ENCODE measurements around the gene SERPINB11. TPM values are rescaled to one million over a fixed set of nuclear protein-coding genes. Genes with fewer than 3 reads are reported as not detected.

The SERPINB11 gene
- total and polyA plus RNA-seq, 4 donors = 0.47 TPM; not detected in 3

DNA sequence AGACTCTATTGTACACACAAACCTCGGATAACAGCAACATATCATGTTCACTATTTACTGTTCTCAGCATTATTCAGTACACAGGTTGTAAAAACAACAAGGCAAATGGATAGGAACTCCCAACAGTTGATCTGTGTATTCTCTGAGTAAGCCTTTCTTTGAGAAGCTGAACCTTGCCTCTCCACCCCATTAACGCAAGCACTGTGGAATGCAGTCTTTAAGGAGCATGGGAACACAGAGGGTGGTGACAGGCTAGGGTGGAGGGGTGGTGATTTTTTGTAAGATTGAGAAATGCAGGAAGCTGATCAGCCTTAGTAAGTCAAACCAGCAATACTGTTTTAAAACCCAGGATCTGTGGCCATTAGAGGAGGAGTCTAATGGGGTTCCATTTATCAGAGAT is 19.6 kb upstream of the SERPINB11 start:
- WGBS = 46% methylated on average over 2 of the region's 2 CpGs
- TF ChIP-seq, protein P1, sequence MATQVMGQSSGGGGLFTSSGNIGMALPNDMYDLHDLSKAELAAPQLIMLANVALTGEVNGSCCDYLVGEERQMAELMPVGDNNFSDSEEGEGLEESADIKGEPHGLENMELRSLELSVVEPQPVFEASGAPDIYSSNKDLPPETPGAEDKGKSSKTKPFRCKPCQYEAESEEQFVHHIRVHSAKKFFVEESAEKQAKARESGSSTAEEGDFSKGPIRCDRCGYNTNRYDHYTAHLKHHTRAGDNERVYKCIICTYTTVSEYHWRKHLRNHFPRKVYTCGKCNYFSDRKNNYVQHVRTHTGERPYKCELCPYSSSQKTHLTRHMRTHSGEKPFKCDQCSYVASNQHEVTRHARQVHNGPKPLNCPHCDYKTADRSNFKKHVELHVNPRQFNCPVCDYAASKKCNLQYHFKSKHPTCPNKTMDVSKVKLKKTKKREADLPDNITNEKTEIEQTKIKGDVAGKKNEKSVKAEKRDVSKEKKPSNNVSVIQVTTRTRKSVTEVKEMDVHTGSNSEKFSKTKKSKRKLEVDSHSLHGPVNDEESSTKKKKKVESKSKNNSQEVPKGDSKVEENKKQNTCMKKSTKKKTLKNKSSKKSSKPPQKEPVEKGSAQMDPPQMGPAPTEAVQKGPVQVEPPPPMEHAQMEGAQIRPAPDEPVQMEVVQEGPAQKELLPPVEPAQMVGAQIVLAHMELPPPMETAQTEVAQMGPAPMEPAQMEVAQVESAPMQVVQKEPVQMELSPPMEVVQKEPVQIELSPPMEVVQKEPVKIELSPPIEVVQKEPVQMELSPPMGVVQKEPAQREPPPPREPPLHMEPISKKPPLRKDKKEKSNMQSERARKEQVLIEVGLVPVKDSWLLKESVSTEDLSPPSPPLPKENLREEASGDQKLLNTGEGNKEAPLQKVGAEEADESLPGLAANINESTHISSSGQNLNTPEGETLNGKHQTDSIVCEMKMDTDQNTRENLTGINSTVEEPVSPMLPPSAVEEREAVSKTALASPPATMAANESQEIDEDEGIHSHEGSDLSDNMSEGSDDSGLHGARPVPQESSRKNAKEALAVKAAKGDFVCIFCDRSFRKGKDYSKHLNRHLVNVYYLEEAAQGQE (IDR thresholded peaks at IDR 0.05) = no peak
- no peak for TF ChIP-seq RXRA (IDR thresholded peaks at IDR 0.05)
- TF ChIP-seq TAF1 (conservative IDR thresholded peaks at IDR 0.05) = no peak
- no peak for TF ChIP-seq RAD21 (IDR thresholded peaks at IDR 0.05)
- TF ChIP-seq, protein P2, sequence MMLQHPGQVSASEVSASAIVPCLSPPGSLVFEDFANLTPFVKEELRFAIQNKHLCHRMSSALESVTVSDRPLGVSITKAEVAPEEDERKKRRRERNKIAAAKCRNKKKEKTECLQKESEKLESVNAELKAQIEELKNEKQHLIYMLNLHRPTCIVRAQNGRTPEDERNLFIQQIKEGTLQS (IDR thresholded peaks at IDR 0.05) = no peak
- TF ChIP-seq FOXA1 (IDR thresholded peaks at IDR 0.05) = no peak
- no peak for TF ChIP-seq SP1 (IDR thresholded peaks at IDR 0.05)
- TF ChIP-seq HNF4G (IDR thresholded peaks at IDR 0.05) = no peak
- TF ChIP-seq YY1 (IDR thresholded peaks at IDR 0.05) = no peak
- TF ChIP-seq FOXA2 (IDR thresholded peaks at IDR 0.05) = no peak
- TF ChIP-seq, protein P3, sequence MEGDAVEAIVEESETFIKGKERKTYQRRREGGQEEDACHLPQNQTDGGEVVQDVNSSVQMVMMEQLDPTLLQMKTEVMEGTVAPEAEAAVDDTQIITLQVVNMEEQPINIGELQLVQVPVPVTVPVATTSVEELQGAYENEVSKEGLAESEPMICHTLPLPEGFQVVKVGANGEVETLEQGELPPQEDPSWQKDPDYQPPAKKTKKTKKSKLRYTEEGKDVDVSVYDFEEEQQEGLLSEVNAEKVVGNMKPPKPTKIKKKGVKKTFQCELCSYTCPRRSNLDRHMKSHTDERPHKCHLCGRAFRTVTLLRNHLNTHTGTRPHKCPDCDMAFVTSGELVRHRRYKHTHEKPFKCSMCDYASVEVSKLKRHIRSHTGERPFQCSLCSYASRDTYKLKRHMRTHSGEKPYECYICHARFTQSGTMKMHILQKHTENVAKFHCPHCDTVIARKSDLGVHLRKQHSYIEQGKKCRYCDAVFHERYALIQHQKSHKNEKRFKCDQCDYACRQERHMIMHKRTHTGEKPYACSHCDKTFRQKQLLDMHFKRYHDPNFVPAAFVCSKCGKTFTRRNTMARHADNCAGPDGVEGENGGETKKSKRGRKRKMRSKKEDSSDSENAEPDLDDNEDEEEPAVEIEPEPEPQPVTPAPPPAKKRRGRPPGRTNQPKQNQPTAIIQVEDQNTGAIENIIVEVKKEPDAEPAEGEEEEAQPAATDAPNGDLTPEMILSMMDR (IDR thresholded peaks at IDR 0.05; ENCODE audit: low read depth, low read length, missing input control) = no peak
- TF ChIP-seq, protein P4, sequence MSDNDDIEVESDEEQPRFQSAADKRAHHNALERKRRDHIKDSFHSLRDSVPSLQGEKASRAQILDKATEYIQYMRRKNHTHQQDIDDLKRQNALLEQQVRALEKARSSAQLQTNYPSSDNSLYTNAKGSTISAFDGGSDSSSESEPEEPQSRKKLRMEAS (IDR thresholded peaks at IDR 0.05) = no peak
- TF ChIP-seq EGR1 (IDR thresholded peaks at IDR 0.05; ENCODE audit: low read depth in 2 of 2) = no peak
- TF ChIP-seq NR2F2 (IDR thresholded peaks at IDR 0.05) = no peak
- TF ChIP-seq GABPA (IDR thresholded peaks at IDR 0.05 in 1 of 2, conservative IDR thresholded peaks at IDR 0.05 in 1 of 2) = no peak
- TF ChIP-seq, protein P5, sequence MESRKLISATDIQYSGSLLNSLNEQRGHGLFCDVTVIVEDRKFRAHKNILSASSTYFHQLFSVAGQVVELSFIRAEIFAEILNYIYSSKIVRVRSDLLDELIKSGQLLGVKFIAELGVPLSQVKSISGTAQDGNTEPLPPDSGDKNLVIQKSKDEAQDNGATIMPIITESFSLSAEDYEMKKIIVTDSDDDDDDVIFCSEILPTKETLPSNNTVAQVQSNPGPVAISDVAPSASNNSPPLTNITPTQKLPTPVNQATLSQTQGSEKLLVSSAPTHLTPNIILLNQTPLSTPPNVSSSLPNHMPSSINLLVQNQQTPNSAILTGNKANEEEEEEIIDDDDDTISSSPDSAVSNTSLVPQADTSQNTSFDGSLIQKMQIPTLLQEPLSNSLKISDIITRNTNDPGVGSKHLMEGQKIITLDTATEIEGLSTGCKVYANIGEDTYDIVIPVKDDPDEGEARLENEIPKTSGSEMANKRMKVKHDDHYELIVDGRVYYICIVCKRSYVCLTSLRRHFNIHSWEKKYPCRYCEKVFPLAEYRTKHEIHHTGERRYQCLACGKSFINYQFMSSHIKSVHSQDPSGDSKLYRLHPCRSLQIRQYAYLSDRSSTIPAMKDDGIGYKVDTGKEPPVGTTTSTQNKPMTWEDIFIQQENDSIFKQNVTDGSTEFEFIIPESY (IDR thresholded peaks at IDR 0.05) = no peak
- no peak for TF ChIP-seq JUND (IDR thresholded peaks at IDR 0.05)
- TF ChIP-seq HNF4A (conservative IDR thresholded peaks at IDR 0.05) = no peak
- Histone ChIP-seq H3K9ac (ENCODE audit: low read depth in 1 of 2, low read length in 2 of 2) (no peak overlapping the region), H3K27me3 (ENCODE audit: control insufficient read depth in 4 of 4, insufficient read depth in 4 of 4, low read length in 3 of 4) (no peaks in the 10 kb centered on the region), H3K4me1 (ENCODE audit: control insufficient read depth in 4 of 4, insufficient read depth in 4 of 4, low read length in 3 of 4) (peaks cover 0 to 17% (median 8%) of the 10 kb centered on the region in 4 donors), H3K36me3 (ENCODE audit: control insufficient read depth in 4 of 4, insufficient read depth in 3 of 4, low read depth in 1 of 4, low read length in 3 of 4) (no peaks in the 10 kb centered on the region), H3K27ac (ENCODE audit: low read depth in 1 of 2, low read length in 2 of 2) (no peak overlapping the region), H3K9me3 (ENCODE audit: control insufficient read depth in 4 of 4, low read length in 3 of 4) (no peaks in the 10 kb centered on the region), H3K4me3 (ENCODE audit: low read depth in 1 of 3, low read length in 3 of 3) (no peak overlapping the region)
- DNase-seq (ENCODE audit: low spot score) = no peak
